HepG2 (cell line): ENCODE results near the gene GRIA3. TPM values are rescaled to one million over a fixed set of nuclear protein-coding genes. Genes with fewer than 3 reads are reported as not detected.

ENCODE experiments used
- ATAC-seq: fragments of 200-7000 bp; cut with Tn5 transposase; 3 replicates; pipeline ENCODE4 v1.9.1; 2020; ENCODE audit warnings: mild to moderate bottlenecking, moderate library complexity
- BruUV-seq: library from RNA; stranded (reverse); fragments of 400-500 nt; replicated peaks from 2 replicates; lab custom pipeline; 2021; lab: Mats Ljungman, UMichigan
- CTCF ChIA-PET: fragments of 300-600 bp; formaldehyde crosslinking; extraction: SDS; loops from one replicate; lab custom pipeline; 2021; ENCODE audit warnings: low total read pairs, inconsistent platforms, low intra/inter-chr PET ratio; lab: Yijun Ruan, JAX
- POLR2A ChIA-PET: fragments of 350-600 bp; sonication (Branson Sonifier 250); formaldehyde crosslinking; loops from one replicate; lab custom pipeline; 2020; ENCODE audit warnings: antibody characterized with exemption, inconsistent platforms; lab: Yijun Ruan, JAX
- DNase-seq: peaks from one replicate; pipeline ENCODE4 v3.0.0-alpha.2; 2015; ENCODE audit warnings: low spot score
- FAIRE-seq: peaks from 3 replicates; lab custom pipeline; 2011; peaks lifted over from hg19 to GRCh38; lab: Jason Lieb, UNC
- H2AFZ ChIP-seq: one replicate; pipeline ENCODE4 v1.6.1; 2011; ENCODE audit warnings: low read length, inconsistent platforms
- H3K27ac ChIP-seq: fragments of 300-600 bp; 3 replicates; pipeline ENCODE4 v1.8.0; 2011; ENCODE audit warnings: mixed run types, mild to moderate bottlenecking, mixed read lengths, low read length, inconsistent platforms; ENCODE audit not compliant: insufficient read depth; ENCODE audit errors: extremely low read length
- H3K27me3 ChIP-seq, 2 experiments: fragments of 200-600 bp in 1 of 2; 2 replicates in 1 of 2; 3 replicates in 1 of 2; pipeline versions ENCODE4 v1.6.0 to v1.8.0; 2011; ENCODE audit warnings: low read length in 2 of 2, mild to moderate bottlenecking in 2 of 2, moderate library complexity in 2 of 2, inconsistent platforms in 1 of 2; ENCODE audit not compliant: insufficient read depth in 2 of 2, control insufficient read depth in 1 of 2
- H3K36me3 ChIP-seq, 2 experiments: fragments of 200-600 bp in 1 of 2; replicated peaks in 1 of 2; 2 replicates in 1 of 2; 3 replicates in 1 of 2; pipeline versions ENCODE4 v1.5.1 to v1.8.0; 2011; ENCODE audit warnings: low read length in 2 of 2, inconsistent platforms in 1 of 2; ENCODE audit not compliant: insufficient read depth in 2 of 2, control insufficient read depth in 1 of 2
- H3K4me1 ChIP-seq: 2 replicates; pipeline ENCODE4 v1.5.1; 2012; ENCODE audit warnings: low read length, inconsistent platforms; ENCODE audit not compliant: insufficient read depth
- H3K4me2 ChIP-seq: 2 replicates; pipeline ENCODE4 v1.6.0; 2011; ENCODE audit warnings: low read depth, low read length, inconsistent platforms
- H3K4me3 ChIP-seq, 3 experiments: fragments of 200-600 bp in 1 of 3; sonication (generic), shearing (Covaris generic) in 1 of 3; replicated peaks in 1 of 3; 2 replicates each; pipeline ENCODE4 v1.5.1; 2011 to 2016; ENCODE audit warnings: low read length in 3 of 3, inconsistent platforms in 2 of 3, low read depth in 2 of 3, mild to moderate bottlenecking in 2 of 3, control low read depth in 1 of 3, mixed read lengths in 1 of 3; ENCODE audit not compliant: insufficient read depth in 1 of 3
- H3K79me2 ChIP-seq: one replicate; pipeline ENCODE4 v1.6.1; 2011; ENCODE audit warnings: low read length, inconsistent platforms; ENCODE audit not compliant: insufficient read depth
- H3K9ac ChIP-seq: 2 replicates; pipeline ENCODE4 v1.6.0; 2011; ENCODE audit warnings: mild to moderate bottlenecking, low read depth, low read length, inconsistent platforms; ENCODE audit not compliant: insufficient read depth
- H3K9me3 ChIP-seq: 2 replicates; pipeline ENCODE4 v1.5.1; 2012; ENCODE audit warnings: mild to moderate bottlenecking, low read length
- H4K20me1 ChIP-seq: 2 replicates; pipeline ENCODE4 v1.6.0; 2011; ENCODE audit warnings: inconsistent platforms, mild to moderate bottlenecking, low read length, moderate library complexity; ENCODE audit not compliant: insufficient read depth
- CERS6 ChIP-seq: sonication (generic); formaldehyde crosslinking; IDR thresholded peaks from 2 replicates; pipeline ENCODE4 v1.5.0; 2020; ENCODE audit warnings: missing genetic modification reagents
- CHD4 ChIP-seq: fragments of 200-600 bp; sonication (generic); IDR thresholded peaks from 2 replicates; pipeline ENCODE4 v1.7.0; 2017; ENCODE audit warnings: mild to moderate bottlenecking, low read length, borderline replicate concordance
- KDM5A ChIP-seq: fragments of 200-600 bp; sonication (generic); IDR thresholded peaks from 2 replicates; pipeline ENCODE4 v1.7.0; 2018; ENCODE audit warnings: antibody characterized with exemption, mild to moderate bottlenecking, low read length, borderline replicate concordance
- ZNF720 ChIP-seq: sonication (generic); formaldehyde crosslinking; IDR thresholded peaks from 2 replicates; pipeline ENCODE4 v1.4.0; 2020; ENCODE audit warnings: missing genetic modification reagents
- ZNF891 ChIP-seq: sonication (generic); formaldehyde crosslinking; IDR thresholded peaks from 2 replicates; pipeline ENCODE4 v1.5.0; 2020; ENCODE audit warnings: mild to moderate bottlenecking, missing genetic modification reagents
- WGBS: methylation state at CpG from one replicate; pipeline ENCODE4 v1.1.6; 2017; ENCODE audit warnings: low lambda C conversion rate; 5-methylcytosine and 5-hydroxymethylcytosine counted together
- in situ Hi-C: cut with HindIII; loops from 2 replicates; pipeline ENCODE4 v1.10.0; 2017; ENCODE audit warnings: low pct_unique_long_range_greater_than_20kb; ENCODE audit not compliant: extremely low pct_ligation_motif_present
- intact Hi-C: fragments of 100-400 bp; cut with micrococcal nuclease; formaldehyde crosslinking; loops from one replicate; pipeline ENCODE4 v1.10.0; 2022; ENCODE audit not compliant: unreplicated experiment
- polyA plus RNA-seq, 8 experiments: library from polyadenylated mRNA; depleted of rRNA in 3 of 8; stranded (reverse) in 7 of 8; unstranded in 1 of 8; fragments of >200 nt; fragmentation: Illumina TruSeq in 4 of 8; extraction: Trizol in 4 of 8; gene quantifications; 2 replicates each; pipeline versions ENCODE4 v1.2.1 to v1.2.3, GENCODE V29; 2011 to 2016; ENCODE audit warnings: low read depth in 4 of 8, missing spikeins in 1 of 8, mixed read lengths in 1 of 8; ENCODE audit not compliant: insufficient read depth in 1 of 8
- total RNA-seq, 5 experiments: library from RNA; depleted of rRNA; stranded (reverse); fragments of >200 nt; fragmentation: Illumina TruSeq; extraction: Trizol; gene quantifications; 2 replicates each; pipeline ENCODE4 v1.2.3, GENCODE V29; 2016; ENCODE audit warnings: low read depth in 1 of 5
- TF ChIP-seq, protein P1 (sequence below): sonication (generic); formaldehyde crosslinking; IDR thresholded peaks from 2 replicates; pipeline ENCODE4 v1.4.0; 2020; ENCODE audit warnings: missing genetic modification reagents
- TF ChIP-seq, protein P2 (sequence below): sonication (generic); formaldehyde crosslinking; IDR thresholded peaks from 2 replicates; pipeline ENCODE4 v1.5.0; 2020; ENCODE audit warnings: mild to moderate bottlenecking, low read depth, missing genetic modification reagents, borderline replicate concordance

Gene GRIA3
- total and polyA plus RNA-seq, 2 of the 13 experiments (the other 11 are each of a cell fraction or from before 2014, with no cell fraction given): not detected

DNA sequence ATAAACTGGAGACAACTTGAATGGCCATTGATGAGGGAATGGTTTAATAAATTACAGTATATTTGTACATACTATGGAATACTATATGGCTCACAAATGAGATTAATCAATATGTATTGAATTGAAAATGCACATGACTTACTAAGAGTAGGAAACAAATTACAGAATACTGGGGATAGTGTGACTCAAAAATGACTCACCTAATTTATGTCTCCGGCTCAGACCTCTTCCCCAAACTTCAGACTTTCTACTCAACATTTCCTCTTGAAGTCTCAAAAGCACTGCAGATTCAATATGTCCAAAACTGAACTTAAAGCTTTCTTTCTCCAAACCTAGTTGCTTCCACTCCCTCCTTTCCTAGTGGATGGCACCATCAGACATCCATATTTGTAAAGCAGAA, 28.8 kb upstream of the GRIA3 start:
- Histone ChIP-seq H3K9me3 (no peaks in the 10 kb centered on the region), H3K27me3 (no peaks in the 10 kb centered on the region), H3K27ac (no peak overlapping the region), H3K4me1 (no peaks in the 10 kb centered on the region), H3K79me2 (no peaks in the 10 kb centered on the region), H4K20me1 (no peaks in the 10 kb centered on the region), H3K36me3 (no peaks in the 10 kb centered on the region), H2AFZ (no peak overlapping the region), H3K4me3 (no peak overlapping the region), H3K9ac (no peak overlapping the region), H3K4me2 (no peak overlapping the region)
- in situ Hi-C loops: no loop called here
- intact Hi-C loops: no loop called here
- 25% methylated on average over 1 of the region's 1 CpG for WGBS
- no peak for DNase-seq
- no peak for TF ChIP-seq KDM5A
- no peak for TF ChIP-seq ZNF720 (CRISPR knock-in tag)
- no peak for TF ChIP-seq CHD4
- TF ChIP-seq, protein P1, sequence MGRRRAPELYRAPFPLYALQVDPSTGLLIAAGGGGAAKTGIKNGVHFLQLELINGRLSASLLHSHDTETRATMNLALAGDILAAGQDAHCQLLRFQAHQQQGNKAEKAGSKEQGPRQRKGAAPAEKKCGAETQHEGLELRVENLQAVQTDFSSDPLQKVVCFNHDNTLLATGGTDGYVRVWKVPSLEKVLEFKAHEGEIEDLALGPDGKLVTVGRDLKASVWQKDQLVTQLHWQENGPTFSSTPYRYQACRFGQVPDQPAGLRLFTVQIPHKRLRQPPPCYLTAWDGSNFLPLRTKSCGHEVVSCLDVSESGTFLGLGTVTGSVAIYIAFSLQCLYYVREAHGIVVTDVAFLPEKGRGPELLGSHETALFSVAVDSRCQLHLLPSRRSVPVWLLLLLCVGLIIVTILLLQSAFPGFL: no peak
- no peak for TF ChIP-seq CERS6 (CRISPR knock-in tag)
- TF ChIP-seq ZNF891 (CRISPR knock-in tag): no peak
- ChIA-PET CTCF (no interaction called here), POLR2A (no interaction called here)
- BruUV-seq: no TSS peak
- no peak for FAIRE-seq
- ATAC-seq: no peak

DNA sequence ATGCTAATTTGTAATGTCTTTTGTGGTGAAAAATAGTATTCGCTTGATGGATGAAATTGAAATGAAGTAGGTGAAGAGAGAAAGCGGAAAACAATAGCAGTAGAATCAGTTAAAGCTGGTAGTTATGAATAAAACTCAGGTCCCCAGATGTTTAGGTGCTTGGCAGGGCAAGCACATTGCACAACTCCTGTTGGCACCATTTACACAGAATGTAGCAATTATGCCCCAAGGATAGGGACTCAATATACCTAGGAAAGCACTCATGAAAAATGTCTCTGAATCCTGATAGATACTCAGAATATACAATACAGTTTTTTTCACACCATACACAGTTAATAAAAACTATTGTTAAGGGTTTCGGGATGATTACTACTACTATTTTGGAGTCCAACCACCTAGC, 26.5 kb upstream of the GRIA3 start:
- in situ Hi-C loops (no loop called here), intact Hi-C loops (no loop called here)
- no peak overlapping the region for H3K4me3 ChIP-seq
- DNase-seq (no peak), ATAC-seq (no peak), FAIRE-seq (no peak)
- POLR2A ChIA-PET: no interaction called here
- CTCF ChIA-PET: no interaction called here
- BruUV-seq: no TSS peak
- no peak overlapping the region for H2AFZ ChIP-seq
- H3K9ac ChIP-seq: no peak overlapping the region
- H3K27ac ChIP-seq: no peak overlapping the region
- H3K4me1 ChIP-seq: no peaks in the 10 kb centered on the region
- no peaks in the 10 kb centered on the region for H4K20me1 ChIP-seq
- WGBS: 41% methylated on average over 3 of the region's 3 CpGs
- no peaks in the 10 kb centered on the region for H3K79me2 ChIP-seq
- H3K4me2 ChIP-seq: no peak overlapping the region
- no peaks in the 10 kb centered on the region for H3K9me3 ChIP-seq
- no peaks in the 10 kb centered on the region for H3K27me3 ChIP-seq
- no peaks in the 10 kb centered on the region for H3K36me3 ChIP-seq
- TF ChIP-seq, protein P2, sequence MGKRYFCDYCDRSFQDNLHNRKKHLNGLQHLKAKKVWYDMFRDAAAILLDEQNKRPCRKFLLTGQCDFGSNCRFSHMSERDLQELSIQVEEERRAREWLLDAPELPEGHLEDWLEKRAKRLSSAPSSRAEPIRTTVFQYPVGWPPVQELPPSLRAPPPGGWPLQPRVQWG (CRISPR knock-in tag): no peak
